DND-41 (cell line): ENCODE measurements around the gene XRN1.

Source experiments
- ATAC-seq: fragments of 200-7000 bp; cut with Tn5 transposase; 3 replicates; pipeline ENCODE4 v1.9.1; 2021; ENCODE audit warnings: low read depth; ENCODE audit not compliant: insufficient read depth
- DNase-seq: peaks from one replicate; pipeline ENCODE4 v3.0.0-alpha.2; 2020
- H2AFZ ChIP-seq: 2 replicates; pipeline ENCODE4 v1.6.0; 2012; ENCODE audit warnings: low read depth, low read length
- H3K27ac ChIP-seq: 2 replicates; pipeline ENCODE4 v1.5.1; 2012; ENCODE audit warnings: low read length, inconsistent platforms
- H3K27me3 ChIP-seq: fragments of 200-600 bp; sonication (generic); 2 replicates; pipeline ENCODE4 v1.6.0; 2012; ENCODE audit warnings: low read length, mild to moderate bottlenecking, inconsistent platforms; ENCODE audit not compliant: insufficient read depth, poor library complexity
- H3K36me3 ChIP-seq: 2 replicates; pipeline ENCODE4 v1.5.1; 2012; ENCODE audit warnings: low read length, inconsistent platforms; ENCODE audit not compliant: insufficient read depth
- H3K4me1 ChIP-seq: 2 replicates; pipeline ENCODE4 v1.5.1; 2012; ENCODE audit warnings: mild to moderate bottlenecking, low read length; ENCODE audit not compliant: insufficient read depth
- H3K4me2 ChIP-seq: 2 replicates; pipeline ENCODE4 v1.6.0; 2012; ENCODE audit warnings: mild to moderate bottlenecking, moderate library complexity, low read length, inconsistent platforms; ENCODE audit not compliant: insufficient read depth
- H3K4me3 ChIP-seq, 2 experiments: fragments of 200-600 bp in 1 of 2; shearing (Covaris generic) in 1 of 2; 2 replicates each; pipeline ENCODE4 v1.5.1; 2012 to 2016; ENCODE audit warnings: inconsistent platforms in 2 of 2, low read length in 2 of 2, mild to moderate bottlenecking in 2 of 2, low read depth in 1 of 2, moderate library complexity in 1 of 2
- H3K79me2 ChIP-seq: 2 replicates; pipeline ENCODE4 v1.6.0; 2012; ENCODE audit warnings: low read length, inconsistent platforms; ENCODE audit not compliant: insufficient read depth
- H3K9ac ChIP-seq: 2 replicates; pipeline ENCODE4 v1.6.0; 2012; ENCODE audit warnings: low read depth, mild to moderate bottlenecking, inconsistent platforms, low read length, moderate library complexity
- H3K9me3 ChIP-seq: 2 replicates; pipeline ENCODE4 v1.5.1; 2012; ENCODE audit warnings: low read length, moderate library complexity, mild to moderate bottlenecking, inconsistent platforms; ENCODE audit not compliant: insufficient read depth, severe bottlenecking
- H4K20me1 ChIP-seq: 2 replicates; pipeline ENCODE4 v1.6.0; 2012; ENCODE audit warnings: low read length; ENCODE audit not compliant: insufficient read depth
- EZH2 ChIP-seq: IDR thresholded peaks from 3 replicates; pipeline ENCODE4 v1.6.1; 2012; ENCODE audit warnings: borderline replicate concordance, low read depth, mild to moderate bottlenecking, moderate library complexity, low read length, inconsistent platforms; ENCODE audit not compliant: severe bottlenecking
- TF ChIP-seq, protein P1 (sequence below): IDR thresholded peaks from 2 replicates; pipeline ENCODE4 v1.5.1; 2012; ENCODE audit warnings: borderline replicate concordance, low read length, moderate library complexity, mild to moderate bottlenecking; ENCODE audit not compliant: poor library complexity, severe bottlenecking; ENCODE audit errors: extremely low read depth

XRN1 gene

DNA sequence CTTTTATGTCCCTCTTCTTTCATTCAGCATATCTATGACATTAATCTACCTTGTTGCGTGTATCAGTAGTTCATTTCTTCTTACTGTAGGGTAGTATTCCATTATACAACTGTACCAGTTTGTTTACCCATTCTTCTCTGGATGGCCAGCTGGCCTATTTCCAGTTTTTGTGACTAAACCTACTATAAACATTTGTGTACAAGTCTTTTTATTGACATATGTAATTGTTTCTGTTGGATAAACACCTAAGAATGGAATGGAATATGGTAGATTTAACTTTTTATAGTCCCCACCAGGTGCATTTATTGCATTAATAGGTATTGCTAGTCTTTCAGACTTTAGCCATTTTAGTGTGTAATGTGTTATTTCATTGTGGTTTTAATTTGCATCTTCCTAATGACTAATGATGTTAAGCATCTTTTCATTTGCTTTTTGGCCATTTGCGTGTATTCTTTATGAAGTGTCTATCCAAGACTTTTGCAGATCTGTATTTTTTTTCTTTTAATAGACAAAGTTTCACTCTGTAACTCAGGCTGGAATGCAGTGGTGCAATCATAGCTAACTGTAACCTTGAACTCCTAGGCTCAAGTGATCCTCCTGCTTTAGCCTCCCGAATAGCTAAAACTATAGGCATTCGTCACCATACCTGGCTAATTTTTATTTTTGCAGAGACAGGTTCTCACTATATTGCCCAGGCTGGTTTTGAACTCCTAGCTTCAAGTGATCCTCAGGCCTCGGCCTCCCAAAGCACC is 41.9 kb upstream of the XRN1 start:
- H2AFZ ChIP-seq: no peak overlapping the region
- H4K20me1 ChIP-seq: no peaks in the 10 kb centered on the region
- no peaks in the 10 kb centered on the region for H3K79me2 ChIP-seq
- no peak overlapping the region for H3K9ac ChIP-seq
- no peak overlapping the region for H3K27ac ChIP-seq
- no peaks in the 10 kb centered on the region for H3K9me3 ChIP-seq
- H3K4me2 ChIP-seq: no peak overlapping the region
- no peak overlapping the region for H3K4me3 ChIP-seq
- peaks cover 87% of the 10 kb centered on the region for H3K36me3 ChIP-seq
- H3K27me3 ChIP-seq: no peaks in the 10 kb centered on the region
- DNase-seq (no peak), ATAC-seq (no peak)
- H3K4me1 ChIP-seq: no peaks in the 10 kb centered on the region
- TF ChIP-seq, protein P1, sequence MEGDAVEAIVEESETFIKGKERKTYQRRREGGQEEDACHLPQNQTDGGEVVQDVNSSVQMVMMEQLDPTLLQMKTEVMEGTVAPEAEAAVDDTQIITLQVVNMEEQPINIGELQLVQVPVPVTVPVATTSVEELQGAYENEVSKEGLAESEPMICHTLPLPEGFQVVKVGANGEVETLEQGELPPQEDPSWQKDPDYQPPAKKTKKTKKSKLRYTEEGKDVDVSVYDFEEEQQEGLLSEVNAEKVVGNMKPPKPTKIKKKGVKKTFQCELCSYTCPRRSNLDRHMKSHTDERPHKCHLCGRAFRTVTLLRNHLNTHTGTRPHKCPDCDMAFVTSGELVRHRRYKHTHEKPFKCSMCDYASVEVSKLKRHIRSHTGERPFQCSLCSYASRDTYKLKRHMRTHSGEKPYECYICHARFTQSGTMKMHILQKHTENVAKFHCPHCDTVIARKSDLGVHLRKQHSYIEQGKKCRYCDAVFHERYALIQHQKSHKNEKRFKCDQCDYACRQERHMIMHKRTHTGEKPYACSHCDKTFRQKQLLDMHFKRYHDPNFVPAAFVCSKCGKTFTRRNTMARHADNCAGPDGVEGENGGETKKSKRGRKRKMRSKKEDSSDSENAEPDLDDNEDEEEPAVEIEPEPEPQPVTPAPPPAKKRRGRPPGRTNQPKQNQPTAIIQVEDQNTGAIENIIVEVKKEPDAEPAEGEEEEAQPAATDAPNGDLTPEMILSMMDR: no peak
- no peak for TF ChIP-seq EZH2

- H3K9me3 ChIP-seq: peaks cover 27% of the 10 kb centered on the region
- ATAC-seq (no peak), DNase-seq (no peak)
- H3K27ac ChIP-seq: no peak overlapping the region
- H3K4me1 ChIP-seq: no peaks in the 10 kb centered on the region
- no peaks in the 10 kb centered on the region for H3K79me2 ChIP-seq
- H2AFZ ChIP-seq: no peak overlapping the region
- TF ChIP-seq, protein P1: no peak
- TF ChIP-seq EZH2: no peak
- no peaks in the 10 kb centered on the region for H3K27me3 ChIP-seq
- no peak overlapping the region for H3K4me2 ChIP-seq
- no peaks in the 10 kb centered on the region for H4K20me1 ChIP-seq
- H3K36me3 ChIP-seq: peaks cover 86% of the 10 kb centered on the region
- H3K4me3 ChIP-seq: no peak overlapping the region
- H3K9ac ChIP-seq: no peak overlapping the region
Measured at GRCh38 chr3:142484912-142485435, 37.1 kb upstream of the XRN1 start.

- H2AFZ ChIP-seq: no peak overlapping the region
- H3K4me1 ChIP-seq: no peaks in the 10 kb centered on the region
- TF ChIP-seq, protein P1: no peak
- no peak for TF ChIP-seq EZH2
Measured at GRCh38 chr3:142481196-142481595, 33.4 kb upstream of the XRN1 start.

More at GRCh38 chr3:142481196-142481595, 33.4 kb upstream of the XRN1 start:
- Histone ChIP-seq H3K4me2 (no peak overlapping the region), H3K4me3 (no peak overlapping the region; a peak in 1 of 4 replicates), H3K79me2 (no peaks in the 10 kb centered on the region), H3K9ac (no peak overlapping the region), H4K20me1 (no peaks in the 10 kb centered on the region), H3K27ac (no peak overlapping the region), H3K9me3 (peaks cover 27% of the 10 kb centered on the region), H3K27me3 (no peaks in the 10 kb centered on the region), H3K36me3 (peaks cover 55% of the 10 kb centered on the region)
- ATAC-seq: no peak
- DNase-seq: no peak
